ENCODE data around the gene TRIM62. TPM values are rescaled to one million over a fixed set of nuclear protein-coding genes. Genes with fewer than 3 reads are reported as not detected.

Gene TRIM62
- polyA plus RNA-seq, 12 donors, result 4.5 to 8.2 (median 5.6) TPM; not detected in 1

DNA sequence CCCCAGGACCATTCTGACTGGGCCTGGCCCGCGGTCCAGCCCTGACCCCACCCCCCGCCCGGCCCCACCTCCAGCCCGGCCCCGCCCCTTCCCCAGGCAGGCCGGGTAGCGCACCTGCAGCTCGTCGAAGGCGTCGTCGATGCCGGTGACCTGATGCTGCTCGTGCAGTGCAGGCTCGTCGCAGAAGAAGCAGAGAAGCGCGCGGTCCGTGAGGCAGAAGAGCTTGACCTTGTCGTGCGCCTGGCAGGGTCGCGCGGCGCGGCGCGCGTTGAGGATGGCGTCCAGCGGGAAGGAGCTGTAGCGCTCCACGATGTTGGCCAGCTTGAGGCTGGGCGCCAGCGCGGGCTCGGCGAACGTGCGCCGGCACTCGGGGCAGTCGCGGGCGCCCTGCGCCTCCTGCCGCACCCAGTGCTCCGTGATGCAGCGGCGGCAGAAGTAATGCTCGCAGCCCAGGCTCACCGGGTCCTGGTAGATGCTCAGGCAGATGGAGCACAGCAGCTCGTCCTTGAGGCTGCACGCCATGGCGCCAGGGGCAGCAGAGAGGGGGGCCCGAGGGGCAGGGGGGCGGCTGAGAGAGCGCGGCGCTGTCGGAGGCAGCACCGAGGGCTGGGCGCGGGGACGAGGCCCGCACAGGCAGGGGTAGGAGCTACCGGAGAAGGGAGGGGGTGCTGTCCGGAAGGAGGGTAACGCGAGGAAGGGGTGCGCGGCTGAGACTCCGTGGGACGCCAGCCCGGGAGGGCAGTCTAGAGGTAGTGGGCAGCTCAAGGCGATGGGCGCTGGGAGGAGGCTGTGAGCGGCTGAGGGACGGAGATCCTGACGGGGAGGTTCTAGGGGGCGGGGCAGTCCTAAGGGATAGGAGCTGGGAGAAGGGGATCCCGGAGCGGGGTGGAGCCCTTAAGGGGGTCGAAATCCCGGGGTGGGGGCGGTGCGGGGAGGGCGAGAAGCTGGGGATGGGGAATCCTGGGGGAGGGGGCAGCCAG lies 642 bp downstream of the TRIM62 start:
- DNase-seq, result peak; percentile 88

DNA sequence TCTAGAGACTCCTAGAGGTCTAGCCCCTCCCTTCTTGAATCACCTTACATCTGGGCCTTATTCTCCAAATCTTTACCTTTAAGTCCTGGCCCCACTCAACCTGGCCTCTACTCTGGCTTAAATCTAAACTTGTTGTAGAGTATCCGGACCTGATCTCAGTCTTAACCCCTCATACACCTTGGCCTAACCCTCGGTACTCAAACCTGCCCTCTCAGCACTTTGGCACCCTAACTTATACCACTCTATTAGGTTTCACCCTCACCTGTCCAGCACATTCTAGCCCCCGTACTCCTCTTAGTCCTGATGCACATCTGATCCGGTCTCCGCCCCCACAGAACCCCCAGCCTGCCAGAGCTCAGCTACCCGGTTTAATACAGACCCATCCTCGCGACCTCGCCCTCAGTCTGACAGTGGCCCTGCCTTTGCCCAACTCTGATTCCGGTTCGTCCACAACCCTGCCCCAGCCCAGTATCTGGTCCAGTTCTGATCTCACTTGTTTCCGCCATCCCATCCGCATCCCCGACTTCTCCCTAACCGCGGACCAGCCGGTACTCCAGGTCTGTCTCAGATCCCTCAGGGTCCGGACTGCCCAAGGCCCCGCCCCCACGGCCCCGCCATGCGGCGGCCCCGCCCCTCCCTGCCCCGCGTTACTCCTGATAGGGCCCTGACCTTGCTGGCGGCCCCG lies 1.5 kb downstream of the TRIM62 start:
- no peak for DNase-seq

DNA sequence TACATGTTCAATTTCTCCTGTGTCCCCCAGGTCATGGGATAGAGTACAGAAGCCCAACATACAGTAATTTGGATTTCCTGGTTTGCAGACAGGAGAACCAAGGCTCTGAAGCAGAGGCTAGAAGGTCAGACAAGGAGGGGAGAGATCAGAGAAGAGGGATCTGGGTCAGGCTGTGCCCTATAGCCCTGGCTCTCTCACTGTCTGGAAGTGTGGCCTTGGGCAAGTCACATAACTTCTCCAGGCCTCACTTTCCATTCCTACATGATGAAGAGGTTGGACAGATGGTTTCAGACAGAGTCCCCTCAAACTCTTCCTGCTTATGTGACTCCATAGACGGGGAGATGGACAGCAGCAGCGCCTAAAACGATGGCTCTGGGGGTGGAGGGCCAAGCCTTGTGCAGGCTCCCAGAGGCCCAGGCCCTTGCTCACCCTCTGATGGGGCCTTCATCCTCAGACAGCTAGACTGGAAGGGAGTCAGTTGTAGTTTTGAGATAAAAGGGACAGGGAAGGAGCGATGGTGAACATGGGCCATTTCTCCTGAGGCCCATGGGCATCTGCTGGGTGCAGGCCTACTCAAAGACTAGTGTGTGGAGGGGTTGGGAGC lies 2.9 kb downstream of the TRIM62 start:
- no peak for DNase-seq

DNA sequence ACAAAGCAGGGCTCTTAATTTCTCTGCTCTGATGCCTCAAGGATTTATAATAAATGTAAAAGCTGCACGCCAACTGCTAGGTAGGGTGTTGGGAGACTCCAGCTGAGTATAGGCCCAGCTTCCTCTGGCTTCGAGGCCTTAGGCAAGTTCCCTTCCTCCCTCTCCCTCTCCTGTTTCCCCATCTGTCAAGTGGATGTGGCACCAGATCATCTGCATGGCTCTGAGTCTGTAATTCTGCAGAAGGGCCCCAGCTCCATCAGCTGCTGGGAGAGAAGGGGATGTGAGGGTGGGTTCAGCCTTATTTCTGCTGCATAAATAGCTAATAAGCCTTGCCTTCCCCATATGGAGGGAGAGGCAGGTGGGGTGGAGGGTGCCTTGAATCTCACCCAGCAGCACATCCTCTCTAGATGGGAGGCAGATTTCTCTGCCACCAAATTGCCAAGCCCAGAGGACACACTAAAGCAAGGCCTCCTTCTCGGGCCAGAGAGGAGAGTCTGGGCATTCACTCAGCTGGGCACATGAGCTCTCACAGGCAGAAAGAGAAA lies 3.8 kb downstream of the TRIM62 start:
- no peak for DNase-seq

DNA sequence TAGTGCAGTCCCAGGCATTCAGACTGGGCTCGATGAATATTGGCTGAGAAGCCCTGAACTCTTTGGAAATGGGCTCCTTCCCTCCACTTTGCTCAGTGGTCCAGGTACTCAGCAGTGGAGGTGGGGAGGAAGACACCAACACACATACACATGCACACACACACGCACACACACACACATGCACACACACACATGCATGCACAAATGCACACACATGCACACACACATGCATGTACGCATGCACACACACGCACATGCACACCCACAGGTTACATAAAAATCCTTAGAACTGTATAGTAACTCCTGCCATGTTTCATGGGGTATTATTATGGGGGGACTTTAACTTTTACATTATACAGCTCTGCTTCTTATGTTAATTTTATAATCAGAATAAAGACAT lies 5.0 kb downstream of the TRIM62 start:
- no peak for DNase-seq

DNA sequence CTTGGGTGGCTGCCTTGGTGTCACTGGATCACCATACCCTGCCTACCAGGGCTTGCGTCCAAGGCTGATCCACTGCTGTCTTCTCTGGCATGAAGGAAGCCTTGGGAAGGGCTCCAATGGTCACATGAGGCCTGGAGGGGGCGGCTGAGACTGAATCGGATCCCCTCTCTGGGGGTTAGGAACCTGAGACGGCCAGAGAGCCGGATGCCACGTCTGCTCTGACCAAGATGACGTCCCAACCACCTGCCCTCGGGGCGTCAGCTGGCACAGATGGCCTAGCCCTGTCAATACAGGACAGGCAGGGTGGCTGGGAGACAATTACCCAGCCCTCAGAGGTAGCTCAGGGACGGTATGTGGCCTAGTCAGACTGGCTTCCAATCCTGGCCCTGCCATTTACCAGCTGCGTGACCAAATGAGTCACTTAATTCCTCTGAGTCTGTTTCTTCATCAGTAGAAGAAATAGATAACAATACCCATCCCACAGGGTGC lies 5.4 kb downstream of the TRIM62 start:
- peak; percentile 68 for DNase-seq

DNA sequence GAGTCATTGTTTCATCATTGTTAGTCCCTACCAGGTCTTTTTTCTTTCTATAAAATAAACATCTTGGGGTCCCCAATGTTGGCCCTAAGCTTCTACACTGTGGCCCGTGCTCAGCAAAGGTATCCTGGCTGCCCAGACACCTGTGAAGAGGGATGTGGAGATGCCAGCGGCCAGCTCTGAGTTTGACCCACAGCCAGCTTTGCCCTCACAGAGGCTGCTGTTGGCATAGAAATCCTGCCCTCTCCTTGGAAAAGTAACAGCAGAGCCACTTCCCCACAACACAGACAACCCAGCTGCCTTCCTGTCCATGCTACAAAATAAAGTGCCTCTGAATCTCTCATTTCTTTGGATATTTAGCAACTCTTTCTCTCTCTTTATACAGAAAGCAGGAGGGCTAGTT lies 6.0 kb downstream of the TRIM62 start:
- no peak for DNase-seq

DNA sequence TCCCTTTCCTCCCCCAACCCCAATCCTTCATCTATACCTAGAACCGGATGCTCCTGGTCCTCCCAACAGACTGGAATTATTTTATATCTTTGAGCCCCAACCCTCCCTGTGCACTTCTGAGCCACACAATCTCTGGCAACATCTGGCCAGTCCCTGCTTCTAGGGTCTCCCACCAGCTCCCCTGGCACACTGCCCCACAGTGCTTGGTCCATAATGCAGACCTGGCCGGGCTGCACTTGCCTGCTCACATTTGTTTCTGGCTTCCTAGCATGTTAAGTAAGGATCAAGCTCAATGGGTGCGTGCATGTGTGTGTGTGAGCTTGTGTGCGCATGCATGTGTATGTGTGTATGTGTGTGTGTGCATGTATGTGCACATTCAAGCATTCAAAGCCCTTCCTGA lies 8.8 kb downstream of the TRIM62 start:
- DNase-seq, result no peak

DNA sequence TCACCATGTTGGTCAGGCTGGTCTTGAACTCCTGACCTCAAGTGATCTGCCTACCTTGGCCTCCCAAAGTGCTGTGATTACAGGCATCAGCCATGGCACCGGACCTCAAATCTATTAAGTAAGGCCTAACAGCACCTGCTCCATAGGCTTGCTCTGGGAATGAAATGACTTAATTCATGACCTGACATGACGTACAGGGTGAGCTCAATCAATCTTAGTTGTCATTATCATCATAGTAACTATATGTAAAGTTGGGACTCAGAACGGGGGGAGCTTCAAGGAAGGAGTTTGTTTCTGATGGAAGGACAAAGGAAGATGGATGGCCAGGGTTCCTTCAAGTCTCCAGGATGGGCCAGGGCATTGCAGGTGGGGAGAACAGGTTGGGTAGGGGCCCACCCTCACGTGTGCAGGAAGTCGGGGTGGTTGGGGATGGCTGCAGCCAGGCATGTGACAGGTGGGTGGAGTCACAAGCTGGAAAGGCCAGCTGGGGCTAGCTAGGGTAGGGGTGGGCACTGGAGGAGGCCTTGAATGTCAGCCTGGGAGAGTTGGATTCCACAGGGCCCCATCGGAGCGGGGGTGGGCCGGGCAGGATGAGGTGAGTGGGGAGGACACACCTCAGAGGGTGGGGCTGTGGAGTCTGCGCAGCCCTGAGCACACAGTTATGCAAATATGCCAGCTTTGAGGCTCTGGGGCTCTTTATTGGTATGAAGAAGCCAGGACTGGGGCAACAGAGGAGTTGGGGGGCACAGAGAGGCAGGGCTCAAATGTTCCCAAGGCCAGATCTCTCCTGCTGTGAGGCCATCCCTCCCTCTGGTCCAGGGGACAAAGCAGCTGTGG lies 9.6 kb downstream of the TRIM62 start:
- DNase-seq, result no peak

DNA sequence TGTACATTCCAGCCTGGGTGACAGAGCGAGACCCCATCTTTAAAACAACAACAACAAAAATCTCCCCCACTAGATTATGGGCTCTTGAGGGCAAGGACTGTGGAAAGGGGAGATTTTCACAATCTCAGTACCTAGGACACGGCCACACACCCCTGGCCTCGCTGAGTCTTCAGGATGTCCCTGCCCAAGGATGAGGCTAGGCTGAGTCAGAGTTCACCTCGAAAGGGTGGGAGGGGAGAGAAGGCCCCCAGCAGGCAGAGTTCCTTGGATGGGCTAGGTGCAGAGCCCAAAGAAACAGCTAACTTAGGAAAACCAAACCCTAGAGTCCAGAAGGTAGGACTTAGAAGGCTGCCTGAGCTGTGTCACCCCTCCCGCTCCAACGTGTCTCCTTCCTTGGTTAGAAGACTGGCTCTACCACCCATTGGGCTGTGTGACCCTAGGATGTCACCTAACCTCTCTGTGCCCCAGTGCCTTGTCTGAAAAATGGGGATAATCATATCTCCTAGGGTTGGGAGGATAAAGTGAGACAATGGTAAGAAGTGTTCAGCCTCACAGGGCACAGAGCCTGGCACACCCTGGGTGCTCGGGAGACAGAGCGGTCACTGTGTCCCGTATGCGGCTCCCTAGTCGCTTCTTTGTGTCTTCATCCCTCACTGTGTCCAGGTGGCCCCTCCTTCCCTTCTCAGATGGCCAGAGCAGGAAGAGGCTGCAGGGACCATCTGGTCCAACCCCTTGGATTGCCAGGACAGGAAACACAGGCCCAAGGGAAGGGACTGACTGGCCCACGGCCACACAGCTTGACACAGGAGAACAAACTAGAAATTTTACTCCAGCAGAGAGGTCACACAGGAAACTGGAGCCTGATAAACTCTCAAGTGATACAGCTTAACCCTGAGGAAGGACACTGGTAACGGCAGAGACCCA lies 11.2 kb downstream of the TRIM62 start:
- DNase-seq, result peak; percentile 41

DNA sequence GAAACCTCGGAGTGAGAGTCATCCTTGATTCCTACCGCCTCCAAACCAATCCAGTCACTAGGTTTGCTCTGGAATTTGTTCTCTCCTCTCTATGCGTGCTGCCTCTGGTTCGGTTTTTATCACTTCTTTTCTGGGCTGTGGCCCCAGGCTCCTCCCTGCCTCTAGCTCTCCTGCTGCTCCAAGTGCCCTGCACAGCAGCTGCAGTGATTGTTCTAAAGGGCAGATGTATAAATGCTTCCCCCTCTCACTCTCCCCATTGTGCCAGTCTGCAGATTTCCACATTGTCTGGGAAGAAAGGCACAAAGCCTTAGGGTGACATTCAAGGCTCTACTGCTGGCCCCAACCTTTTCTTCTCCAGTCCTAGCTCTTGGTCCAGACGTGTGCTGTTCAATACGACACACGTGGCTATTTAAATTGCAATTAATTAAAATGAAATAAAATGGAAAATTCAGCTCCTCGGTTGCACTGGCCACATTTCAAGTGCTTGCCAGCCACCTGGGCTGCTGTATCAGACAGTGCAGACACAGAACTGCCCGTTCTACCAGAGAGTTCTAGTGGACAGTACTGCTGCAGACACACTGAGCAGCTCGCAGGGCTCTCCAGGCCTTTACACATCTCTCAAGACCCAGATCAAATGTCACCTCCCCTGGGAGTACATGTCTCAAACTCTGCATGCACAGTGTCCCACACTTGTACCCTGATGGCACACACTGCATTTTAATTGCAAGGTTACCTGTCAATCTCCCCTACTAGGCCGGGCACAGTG lies 12.4 kb downstream of the TRIM62 start:
- no peak for DNase-seq

DNA sequence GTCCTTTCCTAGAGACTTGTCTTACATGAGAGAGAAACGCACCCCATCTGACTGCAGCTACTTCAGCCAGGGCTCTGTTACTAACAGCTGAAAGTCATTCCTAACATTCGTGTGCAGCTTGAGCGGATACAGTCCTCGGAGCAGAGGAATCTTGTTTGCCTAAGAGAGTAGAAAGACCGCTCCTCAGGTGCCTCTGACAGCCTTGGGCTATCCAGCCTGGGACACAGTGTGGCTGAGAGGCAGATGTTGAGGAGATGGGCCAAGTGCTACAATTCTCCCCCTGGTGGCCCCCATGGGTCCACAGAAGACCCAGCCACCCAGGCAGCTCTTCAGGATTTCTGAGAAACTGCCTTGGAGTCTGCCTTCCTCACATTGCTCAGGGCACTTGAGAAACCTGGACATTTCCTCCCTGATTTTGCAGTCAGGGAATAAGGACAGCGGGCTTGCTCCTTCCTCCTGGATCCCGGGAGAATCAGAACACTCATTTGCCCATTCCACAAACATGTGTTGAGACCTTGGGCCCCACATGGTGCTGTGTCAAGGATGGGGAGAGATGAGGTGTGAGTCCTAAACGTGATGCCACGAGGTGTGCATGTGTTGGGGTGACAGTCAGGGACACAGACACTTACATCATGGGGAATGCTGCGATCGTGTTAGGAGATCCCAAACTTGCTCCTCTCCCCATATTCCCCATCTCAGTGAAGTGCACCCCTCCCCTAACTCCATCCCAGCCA lies 13.1 kb downstream of the TRIM62 start:
- DNase-seq, result no peak

DNA sequence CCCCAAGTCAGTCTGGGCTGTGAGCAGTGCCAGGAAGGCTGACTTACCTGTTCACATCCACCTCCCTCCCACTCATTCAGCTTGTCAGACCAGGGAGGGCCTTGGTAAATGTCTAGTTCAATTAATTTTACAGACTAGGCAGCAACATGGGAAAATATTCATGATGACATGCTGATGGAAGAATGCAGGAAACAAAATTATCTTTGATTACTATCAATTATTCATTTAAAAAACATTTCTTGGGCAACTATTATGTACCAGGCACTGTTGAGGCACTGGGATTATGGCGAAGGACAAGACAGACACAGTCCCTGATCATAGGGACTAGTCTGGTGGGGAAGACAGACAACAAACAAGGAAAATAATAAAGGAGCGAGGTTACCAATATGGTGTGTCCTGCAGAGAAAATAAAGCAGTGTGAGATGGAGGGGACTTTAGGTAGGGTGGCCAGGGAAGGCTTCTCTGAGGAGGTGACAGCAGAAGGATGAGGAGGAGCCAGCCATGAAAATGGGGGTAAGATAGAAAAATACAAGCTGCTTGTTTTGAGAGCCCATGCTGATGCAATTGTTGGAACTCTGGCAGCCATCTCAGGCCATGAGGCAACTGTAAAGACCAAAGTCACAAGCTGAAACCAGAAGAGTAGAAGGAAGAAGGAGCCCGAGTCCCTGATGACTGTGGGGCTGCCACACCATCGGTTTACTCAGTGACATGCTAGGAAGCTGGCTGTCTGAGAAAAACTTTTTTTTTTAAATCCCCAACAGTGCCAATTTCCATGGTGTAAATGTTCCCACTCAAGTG lies 14.0 kb downstream of the TRIM62 start:
- no peak for DNase-seq

DNA sequence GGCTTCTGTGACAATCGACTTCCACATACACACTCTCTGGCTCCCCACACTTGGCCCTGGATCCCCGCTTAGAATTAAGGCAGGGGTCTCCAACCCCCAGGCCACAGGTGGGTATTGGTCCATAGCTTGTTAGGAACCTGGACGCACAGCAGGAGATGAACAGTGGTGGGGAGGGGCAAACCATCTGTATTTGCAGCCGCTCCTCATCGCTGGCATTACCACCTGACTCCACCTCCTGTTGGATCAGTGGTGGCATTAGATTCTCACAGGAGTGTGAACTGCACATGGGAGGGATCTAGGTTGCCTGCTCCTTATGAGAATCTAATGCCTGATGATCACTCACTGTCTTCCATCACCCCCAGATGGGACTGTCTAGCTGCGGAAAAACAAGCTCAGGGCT lies 16.0 kb downstream of the TRIM62 start:
- no peak for DNase-seq

DNA sequence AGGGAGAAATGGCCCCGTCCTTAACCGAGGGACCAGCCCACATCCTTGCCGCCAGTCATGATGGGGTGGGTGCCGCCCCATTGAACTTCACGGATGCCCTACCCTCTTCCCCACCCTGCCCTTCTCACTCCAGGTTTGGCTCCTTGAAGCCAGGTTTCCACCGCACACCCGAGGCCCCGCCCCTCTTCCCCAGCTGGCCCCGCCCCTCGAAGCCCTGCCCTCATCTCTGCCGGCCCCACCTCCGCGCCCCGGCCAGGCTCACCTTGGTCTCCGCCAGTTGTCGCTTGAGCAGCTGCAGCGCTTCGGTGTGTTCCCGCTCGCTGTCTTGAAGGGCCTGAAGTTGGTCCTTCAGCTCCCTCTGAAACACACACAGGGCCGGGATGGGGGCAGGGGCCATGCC lies 16.6 kb downstream of the TRIM62 start:
- DNase-seq, result no peak

DNA sequence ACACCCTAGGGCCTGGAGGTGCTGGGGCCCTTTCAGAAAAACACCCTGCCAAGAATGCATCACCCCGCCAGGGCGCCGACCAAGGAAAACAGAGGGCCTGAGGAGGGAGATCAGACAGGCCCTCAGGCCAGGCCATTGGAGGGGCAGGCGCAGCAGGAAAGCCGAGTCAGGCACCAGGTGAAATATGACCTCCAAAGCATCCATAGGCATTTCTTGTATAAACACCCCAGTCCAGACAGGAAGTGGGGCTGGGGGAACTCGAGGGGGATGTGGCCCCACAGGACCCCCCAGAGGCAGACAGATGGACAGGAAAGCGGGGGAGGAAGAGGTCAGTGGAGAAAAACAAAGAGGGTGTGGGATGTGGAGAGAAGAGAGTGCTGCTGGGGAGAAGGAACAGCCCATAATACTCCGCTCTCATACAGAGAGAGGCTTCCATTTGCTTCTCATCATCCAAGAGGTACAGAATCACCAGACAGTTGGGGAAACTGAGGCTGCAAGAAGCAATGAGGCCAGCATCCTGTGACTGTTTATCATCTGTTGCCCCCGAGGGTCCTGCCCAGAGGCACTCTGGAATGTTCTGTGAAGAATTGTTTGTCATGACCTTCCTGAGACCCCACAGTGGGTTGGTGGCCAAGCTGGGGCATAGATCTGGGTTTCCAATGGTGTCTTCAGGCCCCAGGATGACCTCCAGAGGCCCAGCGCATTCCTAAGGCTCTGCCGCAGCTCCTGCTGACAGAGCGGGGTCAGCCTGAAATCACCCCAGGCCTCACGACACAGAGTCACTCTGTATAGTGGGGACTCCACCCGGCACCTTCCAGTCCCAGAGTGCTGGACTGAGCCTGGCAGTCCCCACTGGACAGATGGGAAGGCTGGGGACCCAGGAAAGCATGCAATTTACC lies 18.0 kb downstream of the TRIM62 start:
- no peak for DNase-seq

DNA sequence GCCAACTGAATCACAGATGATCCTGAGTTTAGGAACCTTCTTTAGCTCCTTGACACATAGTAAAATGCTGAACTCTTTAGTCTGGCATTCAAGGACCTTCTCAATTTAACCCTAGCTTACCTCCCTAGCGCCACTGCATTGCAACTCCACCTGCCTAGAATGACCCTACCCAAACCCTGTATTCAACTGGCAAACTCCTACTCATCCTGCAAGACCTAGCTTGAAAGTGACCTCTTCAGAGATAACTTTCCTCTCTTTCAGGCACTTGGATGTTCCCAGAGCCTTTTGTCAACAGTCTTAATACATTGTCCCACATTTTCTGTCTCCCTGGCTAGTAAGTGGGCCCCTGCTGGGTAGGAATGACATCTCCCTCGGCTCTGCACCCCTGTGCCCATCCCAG lies 19.7 kb downstream of the TRIM62 start:
- DNase-seq, result no peak
